ENCODE data around the gene ABCC12. TPM values are rescaled to one million over a fixed set of nuclear protein-coding genes. Genes with fewer than 3 reads are reported as not detected.

ABCC12 gene
- total RNA-seq, 3 donors from 2014 or later, result not detected

DNA sequence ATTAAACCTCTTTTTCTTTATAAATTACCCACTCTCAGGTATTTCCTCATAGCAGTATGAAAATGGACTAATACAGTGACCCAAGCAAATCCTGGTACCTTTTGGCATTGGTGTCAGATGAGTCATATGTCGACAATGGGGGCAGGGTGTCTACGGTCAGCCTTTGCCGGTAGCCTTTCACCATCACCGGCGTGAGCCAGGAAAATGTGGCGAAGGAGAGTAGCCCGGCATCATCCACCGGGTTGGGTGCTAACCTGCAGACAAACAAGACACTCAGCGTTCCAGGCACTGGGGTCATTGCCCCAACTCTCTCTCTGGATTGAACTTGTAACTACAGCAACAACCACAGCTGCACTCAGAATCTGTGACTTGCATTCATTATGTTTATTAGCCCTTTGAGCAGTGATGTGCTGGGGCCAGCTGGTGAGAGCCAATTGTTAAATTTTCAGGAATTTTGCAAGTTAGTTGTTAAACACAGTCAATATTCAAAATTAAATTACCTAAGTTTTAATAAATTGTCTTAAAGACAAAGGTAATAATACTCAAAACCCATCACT lies 11.9 kb downstream of the ABCC12 start:
- Histone ChIP-seq H3K4me1 (ENCODE audit: low read depth) (no peaks in the 10 kb centered on the region), H3K4me3 (no peak overlapping the region), H3K9me3 (no peaks in the 10 kb centered on the region), H3K36me3 (ENCODE audit: low read depth) (no peaks in the 10 kb centered on the region)
- DNase-seq, result no peak
- intact Hi-C loops (cut with DNase I, micrococcal nuclease), result no loop called here
- TF ChIP-seq, protein P1, sequence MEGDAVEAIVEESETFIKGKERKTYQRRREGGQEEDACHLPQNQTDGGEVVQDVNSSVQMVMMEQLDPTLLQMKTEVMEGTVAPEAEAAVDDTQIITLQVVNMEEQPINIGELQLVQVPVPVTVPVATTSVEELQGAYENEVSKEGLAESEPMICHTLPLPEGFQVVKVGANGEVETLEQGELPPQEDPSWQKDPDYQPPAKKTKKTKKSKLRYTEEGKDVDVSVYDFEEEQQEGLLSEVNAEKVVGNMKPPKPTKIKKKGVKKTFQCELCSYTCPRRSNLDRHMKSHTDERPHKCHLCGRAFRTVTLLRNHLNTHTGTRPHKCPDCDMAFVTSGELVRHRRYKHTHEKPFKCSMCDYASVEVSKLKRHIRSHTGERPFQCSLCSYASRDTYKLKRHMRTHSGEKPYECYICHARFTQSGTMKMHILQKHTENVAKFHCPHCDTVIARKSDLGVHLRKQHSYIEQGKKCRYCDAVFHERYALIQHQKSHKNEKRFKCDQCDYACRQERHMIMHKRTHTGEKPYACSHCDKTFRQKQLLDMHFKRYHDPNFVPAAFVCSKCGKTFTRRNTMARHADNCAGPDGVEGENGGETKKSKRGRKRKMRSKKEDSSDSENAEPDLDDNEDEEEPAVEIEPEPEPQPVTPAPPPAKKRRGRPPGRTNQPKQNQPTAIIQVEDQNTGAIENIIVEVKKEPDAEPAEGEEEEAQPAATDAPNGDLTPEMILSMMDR (IDR thresholded peaks at IDR 0.05), result no peak
- ATAC-seq, result no peak

DNA sequence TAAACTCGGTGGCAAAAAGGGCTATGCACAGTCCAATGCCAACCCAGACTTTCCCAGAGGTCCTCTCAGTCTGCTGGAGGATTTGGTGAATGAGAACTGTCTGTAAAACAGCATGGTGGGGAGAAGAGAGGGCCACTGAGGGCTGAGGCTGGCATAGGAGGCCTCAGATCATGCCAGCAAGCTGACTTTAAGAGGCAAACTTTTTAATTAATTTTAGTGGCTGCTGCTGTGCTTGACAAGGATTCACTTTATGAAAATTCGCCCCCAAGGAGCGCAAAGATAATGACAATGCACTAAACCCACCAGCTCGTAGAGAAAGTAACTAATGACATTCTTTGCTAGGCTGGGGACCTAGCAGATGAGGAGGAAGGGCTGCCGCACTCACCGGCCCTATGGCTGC lies 15.0 kb downstream of the ABCC12 start:
- TF ChIP-seq, protein P1 (IDR thresholded peaks at IDR 0.05), result no peak
- H3K36me3 ChIP-seq (ENCODE audit: low read depth), result no peaks in the 10 kb centered on the region
- no peak for DNase-seq
- H3K4me3 ChIP-seq, result no peak overlapping the region
- no peaks in the 10 kb centered on the region for H3K4me1 ChIP-seq (ENCODE audit: low read depth)
- intact Hi-C loops (cut with DNase I, micrococcal nuclease), result no loop called here
- ATAC-seq, result no peak
- H3K9me3 ChIP-seq, result no peaks in the 10 kb centered on the region

DNA sequence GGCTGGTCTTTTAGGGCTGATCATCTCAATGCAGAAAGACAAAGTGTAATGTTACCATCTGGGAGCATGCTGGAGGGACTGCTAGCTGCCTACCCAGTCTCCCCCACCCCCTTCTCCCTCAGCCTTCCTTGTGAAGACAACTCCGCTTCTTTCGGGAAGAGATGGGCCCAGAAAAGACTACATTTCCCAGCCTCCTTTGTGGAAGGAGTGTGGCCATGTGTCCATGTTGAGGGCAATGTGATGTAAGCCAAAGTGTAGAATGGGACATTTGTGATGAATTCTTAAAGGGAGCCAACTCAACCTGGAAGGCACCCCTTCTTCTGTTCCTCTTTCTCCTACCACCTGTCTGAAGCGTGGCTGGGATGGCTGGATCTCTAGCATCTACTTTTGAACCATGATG lies 16.3 kb downstream of the ABCC12 start:
- Histone ChIP-seq H3K4me3 (no peak overlapping the region), H3K4me1 (ENCODE audit: low read depth) (no peaks in the 10 kb centered on the region), H3K36me3 (ENCODE audit: low read depth) (no peaks in the 10 kb centered on the region), H3K9me3 (no peaks in the 10 kb centered on the region)
- intact Hi-C loops (cut with DNase I, micrococcal nuclease), result no loop called here
- TF ChIP-seq, protein P1 (IDR thresholded peaks at IDR 0.05), result no peak
- no peak for DNase-seq
- no peak for ATAC-seq

DNA sequence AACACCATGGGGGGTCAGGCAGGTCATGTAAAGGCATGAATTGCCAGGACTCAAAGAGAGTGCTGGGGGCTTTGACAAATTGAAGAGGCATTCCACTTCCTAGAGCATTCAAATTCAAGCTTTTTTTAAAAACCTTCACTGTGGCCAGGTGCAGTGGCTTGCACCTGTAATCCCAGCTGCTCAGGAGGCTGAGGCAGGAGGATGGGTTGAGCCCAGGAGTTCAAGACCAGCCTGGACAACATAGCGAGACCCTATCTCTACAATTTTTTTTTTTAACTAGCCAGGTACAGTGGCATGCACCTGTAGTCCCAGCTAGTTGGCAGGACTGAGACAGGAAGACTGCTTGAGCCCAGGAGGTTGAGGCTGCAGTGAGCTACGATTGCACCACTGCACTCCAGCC lies 17.2 kb downstream of the ABCC12 start:
- Histone ChIP-seq H3K36me3 (ENCODE audit: low read depth) (no peaks in the 10 kb centered on the region), H3K4me3 (no peak overlapping the region), H3K9me3 (no peaks in the 10 kb centered on the region), H3K4me1 (ENCODE audit: low read depth) (no peaks in the 10 kb centered on the region)
- intact Hi-C loops (cut with DNase I, micrococcal nuclease), result no loop called here
- TF ChIP-seq, protein P1 (IDR thresholded peaks at IDR 0.05), result no peak
- DNase-seq (no peak), ATAC-seq (no peak)

DNA sequence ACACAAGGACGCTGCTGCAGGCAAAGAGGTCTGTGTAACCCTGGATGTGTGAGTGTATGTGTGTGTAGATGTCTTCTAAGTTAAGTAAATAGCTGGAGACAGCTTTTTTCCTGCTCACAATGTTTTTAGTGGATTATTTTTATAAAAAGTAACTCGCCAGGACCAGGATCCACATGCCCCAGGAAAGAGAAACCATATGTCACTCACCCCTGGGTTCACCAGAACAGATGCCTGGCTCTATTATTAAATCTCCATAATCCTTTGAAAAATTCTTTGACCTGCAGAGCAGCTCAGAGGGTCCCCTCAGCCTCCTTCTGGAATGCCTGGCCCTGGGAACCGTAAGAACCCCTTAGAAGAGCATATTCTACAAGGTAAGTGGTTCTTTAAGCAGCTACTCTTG lies 18.0 kb downstream of the ABCC12 start:
- H3K4me1 ChIP-seq (ENCODE audit: low read depth), result no peaks in the 10 kb centered on the region
- H3K9me3 ChIP-seq, result no peaks in the 10 kb centered on the region
- no peak for DNase-seq
- no peaks in the 10 kb centered on the region for H3K36me3 ChIP-seq (ENCODE audit: low read depth)
- no peak overlapping the region for H3K4me3 ChIP-seq
- no peak for ATAC-seq
- intact Hi-C loops (cut with DNase I, micrococcal nuclease), result no loop called here
- TF ChIP-seq, protein P1 (IDR thresholded peaks at IDR 0.05), result no peak
